ENCODE data around the gene NUDT2.
"Not testable (repeated sequence)": the region's sequence is repeated elsewhere in the genome, so short reads cannot be mapped to it uniquely, and the experiment has no call there.

Gene NUDT2

GRCh38 chr9:34335376-34335775 lies 6.0 kb downstream of the NUDT2 start:
- DNase-seq (ENCODE audit: low spot score), result no peak

GRCh38 chr9:34337403-34337802 lies 8.0 kb downstream of the NUDT2 start:
- DNase-seq (ENCODE audit: low spot score), result no peak

GRCh38 chr9:34338079-34338478 lies 8.7 kb downstream of the NUDT2 start:
- not testable (repeated sequence) for DNase-seq (ENCODE audit: low spot score)

- DNase-seq (ENCODE audit: low spot score), result peak; percentile 75
Observed at GRCh38 chr9:34338665-34339385, 9.5 kb downstream of the NUDT2 start.

- DNase-seq (ENCODE audit: low spot score), result no peak
Observed at GRCh38 chr9:34341659-34342295, 12.4 kb downstream of the NUDT2 start.

- peak; percentile 82 for DNase-seq (ENCODE audit: low spot score)
Observed at GRCh38 chr9:34343090-34343489, 13.7 kb downstream of the NUDT2 start.

GRCh38 chr9:34343605-34344004 lies 14.2 kb downstream of the NUDT2 start:
- no peak for DNase-seq (ENCODE audit: low spot score)

GRCh38 chr9:34346873-34347799 lies 17.8 kb downstream of the NUDT2 start:
- no peak for DNase-seq (ENCODE audit: low spot score)

GRCh38 chr9:34347800-34348158 lies 18.4 kb downstream of the NUDT2 start:
- DNase-seq (ENCODE audit: low spot score), result no peak

- DNase-seq (ENCODE audit: low spot score), result no peak
Observed at GRCh38 chr9:34349324-34349723, 20.0 kb downstream of the NUDT2 start.

GRCh38 chr9:34352122-34352652 lies 22.8 kb downstream of the NUDT2 start:
- not testable (repeated sequence) for DNase-seq (ENCODE audit: low spot score)

- not testable (repeated sequence) for DNase-seq (ENCODE audit: low spot score)
Observed at GRCh38 chr9:34352957-34353356, 23.6 kb downstream of the NUDT2 start.

GRCh38 chr9:34362614-34363214 lies 33.3 kb downstream of the NUDT2 start:
- no peak for DNase-seq (ENCODE audit: low spot score)

- no peak for DNase-seq (ENCODE audit: low spot score)
Observed at GRCh38 chr9:34363619-34364351, 34.4 kb downstream of the NUDT2 start.

- no peak for DNase-seq (ENCODE audit: low spot score)
Observed at GRCh38 chr9:34365282-34365681, 35.9 kb downstream of the NUDT2 start.

- DNase-seq (ENCODE audit: low spot score), result no peak
Observed at GRCh38 chr9:34366365-34366764, 37.0 kb downstream of the NUDT2 start.

- DNase-seq (ENCODE audit: low spot score), result not testable (repeated sequence)
Observed at GRCh38 chr9:34367751-34368410, 38.5 kb downstream of the NUDT2 start.

GRCh38 chr9:34368796-34369195 lies 39.4 kb downstream of the NUDT2 start:
- DNase-seq (ENCODE audit: low spot score), result not testable (repeated sequence)

- no peak for DNase-seq (ENCODE audit: low spot score)
Observed at GRCh38 chr9:34369636-34370035, 40.3 kb downstream of the NUDT2 start.

- DNase-seq (ENCODE audit: low spot score), result no peak
Observed at GRCh38 chr9:34370335-34370969, 41.1 kb downstream of the NUDT2 start.

Data from Ammon's horn (tissue), 1 donor.